ENCODE measurements around the gene CYP2W1. TPM values are rescaled to one million over a fixed set of nuclear protein-coding genes. Genes with fewer than 3 reads are reported as not detected.

CYP2W1 gene
- total RNA-seq, 4 donors from 2014 or later, result not detected

DNA sequence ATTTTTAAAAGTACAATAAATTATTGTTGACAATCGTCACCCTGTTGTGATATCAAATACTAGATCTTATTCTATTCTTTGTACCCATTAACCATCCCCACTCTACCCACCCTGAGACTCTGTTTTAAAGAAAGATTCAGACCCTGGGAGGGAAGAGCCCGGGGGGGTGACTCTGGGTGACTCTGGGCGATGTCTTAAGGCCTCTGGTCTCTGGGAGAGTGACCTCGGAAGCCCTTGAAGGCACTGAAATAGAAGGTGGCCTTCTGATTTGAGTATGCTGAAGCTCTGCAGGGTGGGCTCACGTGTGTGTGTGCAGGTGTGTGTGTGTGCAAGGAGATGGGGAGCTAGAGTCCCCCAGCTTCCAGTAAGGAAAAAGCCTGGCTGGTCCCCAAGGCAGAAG lies 38.2 kb upstream of the CYP2W1 start:
- Histone ChIP-seq H3K4me1 (peaks cover 0 to under 1% (median 0%) of the 10 kb centered on the region in 3 donors), H3K4me3 (no peak overlapping the region), H3K27ac (no peak overlapping the region), H3K9me3 (no peaks in the 10 kb centered on the region), H3K27me3 (no peaks in the 10 kb centered on the region), H3K36me3 (no peaks in the 10 kb centered on the region)
- TF ChIP-seq EP300 (IDR thresholded peaks at IDR 0.05), result no peak
- TF ChIP-seq, protein P1, sequence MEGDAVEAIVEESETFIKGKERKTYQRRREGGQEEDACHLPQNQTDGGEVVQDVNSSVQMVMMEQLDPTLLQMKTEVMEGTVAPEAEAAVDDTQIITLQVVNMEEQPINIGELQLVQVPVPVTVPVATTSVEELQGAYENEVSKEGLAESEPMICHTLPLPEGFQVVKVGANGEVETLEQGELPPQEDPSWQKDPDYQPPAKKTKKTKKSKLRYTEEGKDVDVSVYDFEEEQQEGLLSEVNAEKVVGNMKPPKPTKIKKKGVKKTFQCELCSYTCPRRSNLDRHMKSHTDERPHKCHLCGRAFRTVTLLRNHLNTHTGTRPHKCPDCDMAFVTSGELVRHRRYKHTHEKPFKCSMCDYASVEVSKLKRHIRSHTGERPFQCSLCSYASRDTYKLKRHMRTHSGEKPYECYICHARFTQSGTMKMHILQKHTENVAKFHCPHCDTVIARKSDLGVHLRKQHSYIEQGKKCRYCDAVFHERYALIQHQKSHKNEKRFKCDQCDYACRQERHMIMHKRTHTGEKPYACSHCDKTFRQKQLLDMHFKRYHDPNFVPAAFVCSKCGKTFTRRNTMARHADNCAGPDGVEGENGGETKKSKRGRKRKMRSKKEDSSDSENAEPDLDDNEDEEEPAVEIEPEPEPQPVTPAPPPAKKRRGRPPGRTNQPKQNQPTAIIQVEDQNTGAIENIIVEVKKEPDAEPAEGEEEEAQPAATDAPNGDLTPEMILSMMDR (IDR thresholded peaks at IDR 0.05), result no peak
- ATAC-seq, result no peak
- WGBS, 2 donors (ENCODE audit: low coverage in 1 of 2), result 71 to 73% methylated on average over 1 to 5 of the region's 5 CpGs

DNA sequence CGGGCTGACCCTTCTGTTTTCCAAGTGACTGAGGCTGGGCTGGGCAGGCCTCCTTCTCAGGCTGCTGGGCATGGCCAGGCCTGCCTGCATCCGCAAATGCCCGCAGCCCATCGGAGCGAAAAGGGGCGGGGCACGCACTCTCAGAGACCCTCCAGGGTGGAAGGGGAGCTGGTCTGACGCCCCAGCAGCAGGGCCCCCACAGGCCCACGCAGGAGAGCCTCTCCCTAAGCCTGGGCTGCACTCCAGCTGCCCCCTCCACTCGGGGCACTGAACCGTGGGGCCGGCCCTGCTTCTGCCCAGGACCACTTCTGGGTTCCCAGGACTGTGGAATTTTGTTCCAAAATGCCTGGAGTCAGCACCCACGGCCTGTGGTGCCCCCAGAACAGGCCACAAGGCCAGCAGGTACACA lies 37.8 kb upstream of the CYP2W1 start:
- H3K9me3 ChIP-seq, result no peaks in the 10 kb centered on the region
- no peaks in the 10 kb centered on the region for H3K36me3 ChIP-seq
- no peak overlapping the region for H3K4me3 ChIP-seq
- TF ChIP-seq POLR2AphosphoS5 (IDR thresholded peaks at IDR 0.05) (no peak), POLR2A (IDR thresholded peaks at IDR 0.05) (no peak), EP300 (IDR thresholded peaks at IDR 0.05) (no peak)
- TF ChIP-seq, protein P1 (IDR thresholded peaks at IDR 0.05), result no peak
- H3K27ac ChIP-seq, result no peak overlapping the region
- peaks cover 0 to 5% (median 0%) of the 10 kb centered on the region in 3 donors for H3K4me1 ChIP-seq
- ATAC-seq, result no peak
- H3K27me3 ChIP-seq, result no peaks in the 10 kb centered on the region
- WGBS, 2 donors (ENCODE audit: low coverage in 1 of 2), result 100% methylated on average over 1 of the region's 13 CpGs

DNA sequence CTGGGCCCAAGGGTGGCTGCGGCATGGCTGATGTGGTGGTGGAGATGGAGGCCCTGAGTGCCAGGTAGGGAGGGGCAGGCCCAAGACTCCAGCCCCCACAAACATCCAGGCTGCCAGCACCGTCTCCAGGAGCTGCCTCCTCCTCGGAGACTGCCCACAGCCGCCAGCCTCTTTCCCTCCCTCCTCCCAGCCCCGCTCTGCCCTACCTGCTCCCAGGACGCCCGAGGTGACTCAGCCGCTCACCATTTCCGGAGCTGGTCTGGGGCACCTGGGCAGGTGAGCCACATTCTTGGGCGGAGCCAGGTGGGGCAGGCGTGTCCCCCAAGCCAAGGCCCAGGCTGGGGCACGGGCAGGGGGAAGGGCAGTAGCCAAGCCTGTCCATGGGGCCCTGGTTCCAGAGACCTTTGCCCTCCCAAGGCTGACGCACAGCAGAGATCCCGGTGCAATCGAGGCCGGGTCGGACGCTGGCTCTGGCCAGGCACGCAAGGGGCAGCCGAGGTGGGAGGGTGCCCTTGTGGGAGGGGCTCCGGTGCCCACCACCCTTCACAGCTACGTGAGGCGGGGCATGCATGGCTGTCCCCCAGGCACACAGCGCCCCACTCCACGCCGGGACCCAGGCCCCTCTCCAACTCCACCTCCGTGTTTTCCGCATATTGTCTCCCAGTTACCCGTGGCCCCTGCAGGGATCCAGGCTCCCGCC lies 37.3 kb upstream of the CYP2W1 start:
- Histone ChIP-seq H3K4me3 (no peak overlapping the region), H3K27me3 (no peaks in the 10 kb centered on the region), H3K4me1 (peaks cover 0 to 5% (median 0%) of the 10 kb centered on the region in 3 donors), H3K36me3 (no peaks in the 10 kb centered on the region), H3K9me3 (no peaks in the 10 kb centered on the region), H3K27ac (no peak overlapping the region)
- WGBS, 2 donors (ENCODE audit: low coverage in 1 of 2), result 80% methylated on average over 4 of the region's 30 CpGs; no CpG with 5 or more reads in 1 of the 2 donors
- ATAC-seq, result no peak
- TF ChIP-seq EP300 (IDR thresholded peaks at IDR 0.05) (no peak), POLR2A (IDR thresholded peaks at IDR 0.05) (no peak), POLR2AphosphoS5 (IDR thresholded peaks at IDR 0.05) (no peak)
- TF ChIP-seq, protein P1 (IDR thresholded peaks at IDR 0.05), result no peak

DNA sequence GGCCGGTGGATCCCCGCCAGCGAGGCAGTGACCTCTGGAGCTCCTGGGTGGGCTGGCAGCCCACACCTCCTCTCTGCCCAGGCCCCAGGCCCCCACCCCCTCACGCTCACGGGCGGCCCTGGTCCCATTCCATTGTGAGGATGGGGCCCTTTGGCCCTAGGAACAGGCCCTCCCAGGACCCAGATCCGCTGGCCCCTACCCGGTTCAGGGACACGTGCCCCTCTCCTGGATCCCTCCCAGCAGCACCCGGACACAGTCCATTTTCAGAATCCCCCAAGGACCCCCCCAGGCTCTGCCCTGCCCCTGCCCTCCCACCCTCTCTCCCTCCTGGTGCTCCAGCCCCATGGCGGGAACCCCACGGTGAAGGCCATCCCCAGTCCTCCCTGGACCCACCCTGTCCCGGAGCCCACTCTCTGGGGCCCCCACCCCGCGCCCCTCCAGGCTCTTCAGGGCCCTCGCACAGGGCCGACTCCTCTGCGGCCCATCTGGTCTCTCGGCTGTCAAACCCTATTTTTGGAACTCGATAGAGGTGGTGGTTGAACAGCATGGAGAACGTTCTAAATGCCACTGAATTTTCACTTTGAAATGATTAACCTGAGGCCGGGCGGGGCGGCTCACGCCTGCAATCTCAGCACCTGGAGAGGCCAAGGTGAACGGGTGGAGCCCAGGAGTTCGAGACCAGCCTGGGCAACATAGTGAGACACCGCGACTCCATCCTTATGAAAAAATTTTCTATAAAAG lies 36.6 kb upstream of the CYP2W1 start:
- Histone ChIP-seq H3K9me3 (no peaks in the 10 kb centered on the region), H3K27ac (no peak overlapping the region), H3K4me1 (peaks cover 0 to 5% (median 0%) of the 10 kb centered on the region in 3 donors), H3K27me3 (no peaks in the 10 kb centered on the region), H3K36me3 (no peaks in the 10 kb centered on the region), H3K4me3 (no peak overlapping the region)
- WGBS, 2 donors (ENCODE audit: low coverage in 1 of 2), result 92 to 94% methylated on average over 8 to 11 of the region's 29 CpGs
- TF ChIP-seq POLR2AphosphoS5 (IDR thresholded peaks at IDR 0.05) (no peak), POLR2A (IDR thresholded peaks at IDR 0.05) (no peak)
- no peak for ATAC-seq

DNA sequence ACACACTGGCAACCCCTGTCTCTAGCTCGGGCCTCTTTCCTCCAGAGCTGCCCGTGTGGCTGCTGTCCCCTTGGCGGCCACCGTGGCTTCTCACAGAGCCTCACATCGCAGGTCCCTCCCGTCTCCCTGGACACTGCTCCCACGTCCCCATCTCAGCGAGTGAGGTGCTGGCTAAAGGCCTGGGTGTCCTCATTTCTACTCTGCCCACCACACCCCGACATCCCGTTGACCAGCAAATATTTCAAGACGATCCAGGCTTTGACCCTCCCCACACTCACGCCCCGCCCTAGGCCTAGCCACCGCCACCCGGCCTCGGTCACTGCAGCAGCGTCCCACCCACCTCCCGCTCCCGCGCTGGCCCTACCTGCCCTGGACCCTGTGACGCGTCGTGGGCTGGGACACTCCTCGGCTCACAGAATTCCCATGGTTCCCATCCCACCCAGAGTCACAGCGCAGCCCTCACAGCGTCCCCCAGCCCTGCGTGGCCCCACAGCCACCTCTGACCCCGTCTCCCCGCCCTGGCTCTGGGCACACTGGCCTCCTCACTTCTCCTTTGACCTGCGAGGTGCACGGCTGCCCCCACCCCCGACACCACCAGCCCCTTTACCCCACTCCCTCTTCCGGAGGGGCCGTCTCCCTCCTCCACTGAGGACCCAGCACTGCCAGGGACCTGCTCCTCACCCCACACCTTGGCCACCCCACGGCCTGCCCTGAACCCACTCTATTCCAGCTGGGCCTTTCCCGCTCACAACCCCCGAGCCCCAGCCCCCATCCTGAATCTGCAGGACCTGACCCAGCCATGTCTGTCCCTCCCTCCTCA lies 35.4 kb upstream of the CYP2W1 start:
- no peaks in the 10 kb centered on the region for H3K9me3 ChIP-seq
- WGBS, 2 donors (ENCODE audit: low coverage in 1 of 2), result 88 to 90% methylated on average over 8 to 14 of the region's 37 CpGs
- ATAC-seq, result no peak

More for the DNA sequence above, 35.4 kb upstream of the CYP2W1 start:
- no peaks in the 10 kb centered on the region for H3K36me3 ChIP-seq
- TF ChIP-seq POLR2AphosphoS5 (IDR thresholded peaks at IDR 0.05), result no peak
- TF ChIP-seq EP300 (IDR thresholded peaks at IDR 0.05), result no peak
- TF ChIP-seq, protein P1 (IDR thresholded peaks at IDR 0.05), result no peak
- no peak for TF ChIP-seq POLR2A (IDR thresholded peaks at IDR 0.05)
- H3K27me3 ChIP-seq, result peaks cover 5% of the 10 kb centered on the region
- H3K4me1 ChIP-seq, result peaks cover 0 to 14% (median 0%) of the 10 kb centered on the region in 3 donors
- H3K27ac ChIP-seq, result no peak overlapping the region
- no peak overlapping the region for H3K4me3 ChIP-seq

Data from gastroesophageal sphincter (tissue), 4 donors.